HepG2 (cell line): Measurements from ENCODE around the gene PTCD3. TPM values are rescaled to one million over a fixed set of nuclear protein-coding genes. Genes with fewer than 3 reads are reported as not detected.

Experiments
- ATAC-seq: fragments of 200-7000 bp; cut with Tn5 transposase; 3 replicates; pipeline ENCODE4 v1.9.1; 2020; ENCODE audit warnings: mild to moderate bottlenecking, moderate library complexity
- BruUV-seq: library from RNA; stranded (reverse); fragments of 400-500 nt; replicated peaks from 2 replicates; lab custom pipeline; 2021; lab: Mats Ljungman, UMichigan
- CTCF ChIA-PET: fragments of 300-600 bp; formaldehyde crosslinking; extraction: SDS; loops from one replicate; lab custom pipeline; 2021; ENCODE audit warnings: low total read pairs, inconsistent platforms, low intra/inter-chr PET ratio; lab: Yijun Ruan, JAX
- POLR2A ChIA-PET: fragments of 350-600 bp; sonication (Branson Sonifier 250); formaldehyde crosslinking; loops from one replicate; lab custom pipeline; 2020; ENCODE audit warnings: antibody characterized with exemption, inconsistent platforms; lab: Yijun Ruan, JAX
- DNase-seq: peaks from one replicate; pipeline ENCODE4 v3.0.0-alpha.2; 2015; ENCODE audit warnings: low spot score
- FAIRE-seq: peaks from 3 replicates; lab custom pipeline; 2011; peaks lifted over from hg19 to GRCh38; lab: Jason Lieb, UNC
- H2AFZ ChIP-seq: one replicate; pipeline ENCODE4 v1.6.1; 2011; ENCODE audit warnings: low read length, inconsistent platforms
- H3K27ac ChIP-seq: fragments of 300-600 bp; 3 replicates; pipeline ENCODE4 v1.8.0; 2011; ENCODE audit warnings: mixed run types, mild to moderate bottlenecking, mixed read lengths, low read length, inconsistent platforms; ENCODE audit not compliant: insufficient read depth; ENCODE audit errors: extremely low read length
- H3K27me3 ChIP-seq, 2 experiments: fragments of 200-600 bp in 1 of 2; 2 replicates in 1 of 2; 3 replicates in 1 of 2; pipeline versions ENCODE4 v1.6.0 to v1.8.0; 2011; ENCODE audit warnings: low read length in 2 of 2, mild to moderate bottlenecking in 2 of 2, moderate library complexity in 2 of 2, inconsistent platforms in 1 of 2; ENCODE audit not compliant: insufficient read depth in 2 of 2, control insufficient read depth in 1 of 2
- H3K36me3 ChIP-seq, 2 experiments: fragments of 200-600 bp in 1 of 2; replicated peaks in 1 of 2; 2 replicates in 1 of 2; 3 replicates in 1 of 2; pipeline versions ENCODE4 v1.5.1 to v1.8.0; 2011; ENCODE audit warnings: low read length in 2 of 2, inconsistent platforms in 1 of 2; ENCODE audit not compliant: insufficient read depth in 2 of 2, control insufficient read depth in 1 of 2
- H3K4me1 ChIP-seq: 2 replicates; pipeline ENCODE4 v1.5.1; 2012; ENCODE audit warnings: low read length, inconsistent platforms; ENCODE audit not compliant: insufficient read depth
- H3K4me2 ChIP-seq: 2 replicates; pipeline ENCODE4 v1.6.0; 2011; ENCODE audit warnings: low read depth, low read length, inconsistent platforms
- H3K4me3 ChIP-seq, 3 experiments: fragments of 200-600 bp in 1 of 3; sonication (generic), shearing (Covaris generic) in 1 of 3; replicated peaks in 1 of 3; 2 replicates each; pipeline ENCODE4 v1.5.1; 2011 to 2016; ENCODE audit warnings: low read length in 3 of 3, inconsistent platforms in 2 of 3, low read depth in 2 of 3, mild to moderate bottlenecking in 2 of 3, control low read depth in 1 of 3, mixed read lengths in 1 of 3; ENCODE audit not compliant: insufficient read depth in 1 of 3
- H3K79me2 ChIP-seq: one replicate; pipeline ENCODE4 v1.6.1; 2011; ENCODE audit warnings: low read length, inconsistent platforms; ENCODE audit not compliant: insufficient read depth
- H3K9ac ChIP-seq: 2 replicates; pipeline ENCODE4 v1.6.0; 2011; ENCODE audit warnings: mild to moderate bottlenecking, low read depth, low read length, inconsistent platforms; ENCODE audit not compliant: insufficient read depth
- H3K9me3 ChIP-seq: 2 replicates; pipeline ENCODE4 v1.5.1; 2012; ENCODE audit warnings: mild to moderate bottlenecking, low read length
- H4K20me1 ChIP-seq: 2 replicates; pipeline ENCODE4 v1.6.0; 2011; ENCODE audit warnings: inconsistent platforms, mild to moderate bottlenecking, low read length, moderate library complexity; ENCODE audit not compliant: insufficient read depth
- ATF7 ChIP-seq, 2 experiments: fragments of 450-650 bp in 1 of 2; sonication (generic) in 1 of 2; formaldehyde crosslinking in 1 of 2; IDR thresholded peaks; 2 replicates each; pipeline versions ENCODE4 v1.4.0 to v1.6.1; 2016 to 2020; ENCODE audit warnings: antibody characterized with exemption in 1 of 2, mild to moderate bottlenecking in 1 of 2, missing genetic modification reagents in 1 of 2
- CEBPB ChIP-seq: IDR thresholded peaks from 2 replicates; pipeline ENCODE4 v1.6.1; 2011; ENCODE audit warnings: low read depth, low read length, improper control_type of control experiment, borderline replicate concordance
- ERF ChIP-seq: IDR thresholded peaks from 2 replicates; pipeline ENCODE4 v1.6.1; 2018; ENCODE audit warnings: missing biosample characterization, missing genetic modification reagents
- PPARG ChIP-seq: conservative IDR thresholded peaks from 2 replicates; pipeline ENCODE4 v1.6.1; 2016; ENCODE audit warnings: missing biosample characterization, missing genetic modification reagents
- SATB2 ChIP-seq: sonication (generic); formaldehyde crosslinking; IDR thresholded peaks from 2 replicates; pipeline ENCODE4 v1.5.0; 2020; ENCODE audit warnings: missing genetic modification reagents
- THAP8 ChIP-seq: sonication (generic); formaldehyde crosslinking; IDR thresholded peaks from 2 replicates; pipeline ENCODE4 v1.5.1; 2020; ENCODE audit warnings: missing genetic modification reagents, mild to moderate bottlenecking, borderline replicate concordance
- ZNF639 ChIP-seq: conservative IDR thresholded peaks from 2 replicates; pipeline ENCODE4 v1.6.1; 2018; ENCODE audit warnings: missing genetic modification reagents
- WGBS: methylation state at CpG from one replicate; pipeline ENCODE4 v1.1.6; 2017; ENCODE audit warnings: low lambda C conversion rate; 5-methylcytosine and 5-hydroxymethylcytosine counted together
- in situ Hi-C: cut with HindIII; loops from 2 replicates; pipeline ENCODE4 v1.10.0; 2017; ENCODE audit warnings: low pct_unique_long_range_greater_than_20kb; ENCODE audit not compliant: extremely low pct_ligation_motif_present
- intact Hi-C: fragments of 100-400 bp; cut with micrococcal nuclease; formaldehyde crosslinking; loops from one replicate; pipeline ENCODE4 v1.10.0; 2022; ENCODE audit not compliant: unreplicated experiment
- polyA plus RNA-seq, 8 experiments: library from polyadenylated mRNA; depleted of rRNA in 3 of 8; stranded (reverse) in 7 of 8; unstranded in 1 of 8; fragments of >200 nt; fragmentation: Illumina TruSeq in 4 of 8; extraction: Trizol in 4 of 8; gene quantifications; 2 replicates each; pipeline versions ENCODE4 v1.2.1 to v1.2.3, GENCODE V29; 2011 to 2016; ENCODE audit warnings: low read depth in 4 of 8, missing spikeins in 1 of 8, mixed read lengths in 1 of 8; ENCODE audit not compliant: insufficient read depth in 1 of 8
- total RNA-seq, 5 experiments: library from RNA; depleted of rRNA; stranded (reverse); fragments of >200 nt; fragmentation: Illumina TruSeq; extraction: Trizol; gene quantifications; 2 replicates each; pipeline ENCODE4 v1.2.3, GENCODE V29; 2016; ENCODE audit warnings: low read depth in 1 of 5

The PTCD3 gene
- total and polyA plus RNA-seq, 2 of the 13 experiments (the other 11 are each of a cell fraction or from before 2014, with no cell fraction given): 124 to 309 TPM

- H3K4me2 ChIP-seq: no peak overlapping the region
- ChIA-PET POLR2A (no interaction called here), CTCF (no interaction called here)
- BruUV-seq: no TSS peak
- no peak overlapping the region for H3K9ac ChIP-seq
- H3K79me2 ChIP-seq: peaks cover 55% of the 10 kb centered on the region
- no peaks in the 10 kb centered on the region for H3K9me3 ChIP-seq
- no peak for DNase-seq
- peaks cover under 1% of the 10 kb centered on the region; the same call in 1 of the 2 replicates for H4K20me1 ChIP-seq
- no peak overlapping the region for H3K27ac ChIP-seq
- H2AFZ ChIP-seq: no peak overlapping the region
- intact Hi-C loops (no loop called here), in situ Hi-C loops (no loop called here)
- 96% methylated on average over 1 of the region's 1 CpG for WGBS
- peaks cover 20 to 84% of the 10 kb centered on the region in 2 experiments for H3K36me3 ChIP-seq
- TF ChIP-seq ERF (CRISPR knock-in tag): no peak
- no peak for TF ChIP-seq THAP8 (CRISPR knock-in tag)
- TF ChIP-seq ATF7 (IDR thresholded peaks at IDR 0.05): peak; percentile 67; the same call in 1 of the 2 replicates
- no peak for TF ChIP-seq ATF7 (CRISPR knock-in tag; IDR thresholded peaks at IDR 0.05)
- no peak for TF ChIP-seq PPARG (CRISPR knock-in tag)
- no peak for TF ChIP-seq ZNF639 (CRISPR knock-in tag)
- peak; percentile 35; the same call in 1 of the 2 replicates for TF ChIP-seq CEBPB
- TF ChIP-seq SATB2 (CRISPR knock-in tag): no peak
- TF ChIP-seq, all 625 proteins: peak for 2
- Histone ChIP-seq H3K4me3 (no peak overlapping the region), H3K4me1 (peaks cover 25% of the 10 kb centered on the region), H3K27me3 (no peaks in the 10 kb centered on the region)
- FAIRE-seq (no peak), ATAC-seq (no peak)
These were observed 8.1 kb upstream of the PTCD3 start for GRCh38 chr2:86097913-86098312.
